Osteoblast (primary cell): ENCODE results near the gene RPS2. TPM values are rescaled to one million over a fixed set of nuclear protein-coding genes. Genes with fewer than 3 reads are reported as not detected.

Experiments
- DNase-seq: peaks from one replicate; pipeline ENCODE4 v3.0.0; 2011; ENCODE audit warnings: low spot score, mixed read lengths; ENCODE audit not compliant: insufficient read length; ENCODE audit errors: missing footprints
- H2AFZ ChIP-seq: 2 replicates; pipeline ENCODE4 v1.6.0; 2011; ENCODE audit warnings: mild to moderate bottlenecking, low read length
- H3K27ac ChIP-seq: 2 replicates; pipeline ENCODE4 v1.5.1; 2011; ENCODE audit warnings: mild to moderate bottlenecking, low read depth, low read length, moderate library complexity
- H3K27me3 ChIP-seq: 2 replicates; pipeline ENCODE4 v1.6.0; 2012; ENCODE audit warnings: mild to moderate bottlenecking, control low read depth, inconsistent platforms, low read length, moderate library complexity; ENCODE audit not compliant: insufficient read depth
- H3K36me3 ChIP-seq: 2 replicates; pipeline ENCODE4 v1.5.1; 2011; ENCODE audit warnings: mild to moderate bottlenecking, low read length, control low read depth, moderate library complexity; ENCODE audit not compliant: insufficient read depth
- H3K4me1 ChIP-seq: 2 replicates; pipeline ENCODE4 v1.5.1; 2011; ENCODE audit warnings: mild to moderate bottlenecking, low read length, control low read depth, moderate library complexity; ENCODE audit not compliant: insufficient read depth
- H3K4me2 ChIP-seq: 2 replicates; pipeline ENCODE4 v1.6.0; 2011; ENCODE audit warnings: mild to moderate bottlenecking, low read length; ENCODE audit not compliant: insufficient read depth
- H3K4me3 ChIP-seq: fragments of 200-600 bp; sonication (generic); 3 replicates; pipeline ENCODE4 v1.5.1; 2012; ENCODE audit warnings: mild to moderate bottlenecking, low read length, inconsistent platforms; ENCODE audit not compliant: insufficient read depth
- H3K79me2 ChIP-seq: 2 replicates; pipeline ENCODE4 v1.6.0; 2012; ENCODE audit warnings: mild to moderate bottlenecking, low read length, control low read depth, inconsistent platforms; ENCODE audit not compliant: insufficient read depth
- H3K9me3 ChIP-seq: 2 replicates; pipeline ENCODE4 v1.5.1; 2011; ENCODE audit warnings: low read depth, low read length, control low read depth
- H4K20me1 ChIP-seq: 2 replicates; pipeline ENCODE4 v1.6.0; 2012; ENCODE audit warnings: mild to moderate bottlenecking, low read length, control low read depth; ENCODE audit not compliant: insufficient read depth
- CTCF ChIP-seq: IDR thresholded peaks from 2 replicates; pipeline ENCODE4 v1.5.1; 2011; ENCODE audit warnings: mild to moderate bottlenecking, low read depth, low read length, moderate library complexity; ENCODE audit errors: extremely low read depth
- total RNA-seq: library from RNA; depleted of rRNA; stranded (reverse); fragments of >200 nt; gene quantifications from 2 replicates; pipeline ENCODE4 v1.2.3, GENCODE V29; 2012

RPS2 gene
- total RNA-seq, 1 donor, result 2,359 TPM

DNA sequence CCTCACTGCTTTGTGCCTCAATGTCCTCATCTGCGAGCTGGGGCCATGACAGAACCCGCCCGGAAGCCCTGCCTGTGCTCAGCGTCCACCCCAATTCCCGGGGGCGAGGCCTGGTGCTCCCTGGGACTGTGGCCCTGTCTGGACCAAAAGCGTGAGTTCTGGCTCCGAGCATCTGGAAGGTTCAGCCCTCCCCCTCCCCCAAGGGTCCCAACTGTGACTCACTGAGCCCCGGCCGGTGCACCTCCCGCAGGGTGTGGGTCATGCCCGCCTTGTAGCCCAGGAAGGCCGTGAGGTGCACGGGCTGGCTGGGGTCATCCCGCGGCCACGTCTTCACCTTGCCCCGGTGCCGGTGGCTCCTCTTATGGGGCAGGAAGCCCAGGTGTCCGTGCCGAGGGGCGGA is 10.9 kb downstream of the RPS2 start:
- H4K20me1 ChIP-seq, result no peaks in the 10 kb centered on the region
- no peaks in the 10 kb centered on the region for H3K9me3 ChIP-seq
- no peaks in the 10 kb centered on the region for H3K79me2 ChIP-seq
- no peak overlapping the region for H3K4me2 ChIP-seq
- no peak for TF ChIP-seq CTCF
- H2AFZ ChIP-seq, result no peak overlapping the region
- H3K36me3 ChIP-seq, result no peaks in the 10 kb centered on the region
- H3K27me3 ChIP-seq, result no peaks in the 10 kb centered on the region
- peak; percentile 25 for DNase-seq
- no peak overlapping the region for H3K27ac ChIP-seq
- H3K4me1 ChIP-seq, result no peaks in the 10 kb centered on the region
- no peak overlapping the region for H3K4me3 ChIP-seq

DNA sequence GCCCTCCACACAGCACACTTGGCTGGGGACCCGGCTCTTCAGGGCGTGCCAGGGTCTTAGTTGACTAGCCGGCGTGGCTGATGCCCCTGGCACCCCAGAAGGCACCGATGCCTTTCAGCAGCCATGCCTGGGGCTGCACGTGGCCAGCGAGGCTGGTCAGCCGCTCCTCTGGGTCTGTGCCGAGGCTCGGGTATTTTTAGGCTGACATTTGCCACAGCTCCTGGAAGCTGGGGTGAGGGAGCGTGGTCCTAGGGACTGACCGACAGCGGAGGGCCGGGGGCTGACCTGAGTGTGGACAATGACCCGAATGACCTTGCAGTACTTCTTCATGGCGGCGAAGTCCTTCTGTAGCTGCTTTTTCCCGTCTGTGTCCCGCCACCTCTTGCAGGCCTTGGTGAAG is 14.1 kb downstream of the RPS2 start:
- Histone ChIP-seq H3K36me3 (no peaks in the 10 kb centered on the region), H3K27me3 (no peaks in the 10 kb centered on the region), H3K79me2 (no peaks in the 10 kb centered on the region), H2AFZ (no peak overlapping the region), H4K20me1 (no peaks in the 10 kb centered on the region), H3K27ac (no peak overlapping the region), H3K4me1 (no peaks in the 10 kb centered on the region), H3K4me3 (no peak overlapping the region), H3K9me3 (no peaks in the 10 kb centered on the region), H3K4me2 (no peak overlapping the region)
- DNase-seq, result peak; percentile 23
- no peak for TF ChIP-seq CTCF

DNA sequence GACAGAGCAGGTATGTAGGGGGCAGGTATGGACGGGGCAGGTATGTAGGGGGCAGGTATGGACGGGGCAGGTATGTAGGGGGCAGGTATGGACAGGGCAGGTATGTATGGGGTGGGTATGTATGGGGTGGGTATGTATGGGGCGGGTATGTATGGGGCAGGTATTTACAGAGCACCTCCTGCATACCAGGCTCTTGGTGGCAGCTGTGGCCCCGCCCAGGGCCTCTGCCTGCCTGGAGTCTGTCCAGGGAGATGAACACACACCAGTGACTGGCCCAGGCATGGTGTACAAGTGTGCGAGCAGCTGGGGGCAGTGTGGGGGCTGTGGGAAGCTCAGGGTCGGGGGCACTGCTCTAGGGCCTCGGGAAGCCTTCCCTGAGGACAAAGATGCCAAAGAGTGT is 14.6 kb downstream of the RPS2 start:
- Histone ChIP-seq H3K4me3 (no peak overlapping the region), H3K27me3 (no peaks in the 10 kb centered on the region), H4K20me1 (no peaks in the 10 kb centered on the region), H3K36me3 (no peaks in the 10 kb centered on the region), H3K4me2 (no peak overlapping the region), H2AFZ (no peak overlapping the region), H3K9me3 (no peaks in the 10 kb centered on the region), H3K4me1 (no peaks in the 10 kb centered on the region), H3K27ac (no peak overlapping the region), H3K79me2 (no peaks in the 10 kb centered on the region)
- peak; percentile 29 for DNase-seq
- no peak for TF ChIP-seq CTCF

- Histone ChIP-seq H3K4me2 (no peak overlapping the region), H3K4me1 (no peaks in the 10 kb centered on the region), H3K36me3 (no peaks in the 10 kb centered on the region), H3K4me3 (no peak overlapping the region), H3K79me2 (no peaks in the 10 kb centered on the region), H3K27ac (no peak overlapping the region), H3K9me3 (no peaks in the 10 kb centered on the region), H4K20me1 (no peaks in the 10 kb centered on the region), H3K27me3 (no peaks in the 10 kb centered on the region), H2AFZ (no peak overlapping the region)
- no peak for DNase-seq
- TF ChIP-seq CTCF, result no peak
Observed at GRCh38 chr16:1949507-1949906, 15.1 kb downstream of the RPS2 start.
